ENCODE data around the gene GPR34.

DNA sequence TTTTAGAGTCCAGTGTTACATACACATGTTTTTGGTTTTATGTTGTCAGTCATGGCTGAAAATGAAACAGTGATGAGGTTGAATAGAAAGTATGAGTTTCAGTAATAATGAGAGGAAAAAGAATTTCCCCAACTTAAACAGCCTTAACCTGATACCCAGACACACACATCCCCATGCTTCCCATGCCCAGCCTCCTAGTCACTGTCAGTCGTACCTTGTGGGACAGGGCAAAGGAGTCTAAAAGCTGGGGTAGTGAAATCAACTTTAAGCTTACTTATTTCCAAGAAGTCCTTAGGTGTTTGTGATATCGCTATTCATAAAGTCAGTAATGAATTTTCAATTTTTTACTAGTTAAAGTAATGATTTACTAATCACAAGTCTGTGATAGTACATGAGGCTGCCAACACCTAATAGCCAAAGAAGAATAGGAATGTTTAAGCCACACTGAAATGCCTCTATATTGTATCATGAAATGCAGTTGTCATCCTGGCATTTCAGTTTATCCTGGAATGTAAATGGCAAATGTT lies 24.3 kb upstream of the GPR34 start:
- TF ChIP-seq CTCF (IDR thresholded peaks at IDR 0.05) (no peak), EP300 (IDR thresholded peaks at IDR 0.05) (no peak), POLR2AphosphoS5 (IDR thresholded peaks at IDR 0.05) (no peak), POLR2A (IDR thresholded peaks at IDR 0.05) (no peak)

Data from suprapubic skin (tissue), 4 donors.